ENCODE results near the gene TRAP1. TPM values are rescaled to one million over a fixed set of nuclear protein-coding genes. Genes with fewer than 3 reads are reported as not detected.

Gene TRAP1
- total and polyA plus RNA-seq, 2 experiments from 2014 or later = 143 to 228 TPM

GRCh38 chr16:3722508-3722907, 5.2 kb upstream of the TRAP1 start:
- Mint-ChIP-seq H3K36me3 (ENCODE audit: low read depth) (peaks cover 7% of the 10 kb centered on the region), H3K4me3 (no peak overlapping the region), H3K27me3 (ENCODE audit: insufficient read depth, low read depth, poor library complexity) (peaks cover 18% of the 10 kb centered on the region), H3K9me3 (no peaks in the 10 kb centered on the region), H3K27ac (no peak overlapping the region), H3K4me1 (peaks cover 4% of the 10 kb centered on the region; the same call in 2 of the 3 replicates)
- H4K20me1 ChIP-seq (replicated peaks; ENCODE audit: insufficient read depth) = no peaks in the 10 kb centered on the region
- no peak overlapping the region for H3K27ac ChIP-seq (ENCODE audit: low read depth)
- H3K36me3 ChIP-seq (ENCODE audit: insufficient read depth) = no peaks in the 10 kb centered on the region
- TF ChIP-seq REST (IDR thresholded peaks at IDR 0.05; ENCODE audit: unreplicated experiment) (no peak), JUNB (IDR thresholded peaks at IDR 0.05; ENCODE audit: unreplicated experiment) (no peak)
- DNase-seq (ENCODE audit: low spot score) (no peak), ATAC-seq (no peak)
- 0 out of 2 replicates have a peak, but pooled peaks cover 2% of the 10 kb centered on the region for H3F3A ChIP-seq (replicated peaks; ENCODE audit: low read depth)
- no peaks in the 10 kb centered on the region for H3K79me2 ChIP-seq (replicated peaks; ENCODE audit: insufficient read depth)
- no peak overlapping the region for H3K4me2 ChIP-seq
- H3K9me2 ChIP-seq (ENCODE audit: insufficient read depth) = no peaks in the 10 kb centered on the region
- no peak overlapping the region for H2AFZ ChIP-seq
- no peak overlapping the region for H3K4me3 ChIP-seq
- H3K4me1 ChIP-seq (ENCODE audit: insufficient read depth) = no peaks in the 10 kb centered on the region
- H3K27me3 ChIP-seq (ENCODE audit: insufficient read depth) = no peaks in the 10 kb centered on the region

- H3K27me3 ChIP-seq (ENCODE audit: insufficient read depth) = no peaks in the 10 kb centered on the region
- no peak overlapping the region for H3K27ac ChIP-seq (ENCODE audit: low read depth)
- H3K4me3 ChIP-seq = no peak overlapping the region
- no peak overlapping the region for H2AFZ ChIP-seq
- ATAC-seq (no peak), DNase-seq (ENCODE audit: low spot score) (no peak)
- H3F3A ChIP-seq (replicated peaks; ENCODE audit: low read depth) = 0 out of 2 replicates have a peak, but pooled peaks cover 4% of the 10 kb centered on the region
- H3K27ac Mint-ChIP-seq = no peak overlapping the region
- H4K20me1 ChIP-seq (replicated peaks; ENCODE audit: insufficient read depth) = peaks cover 9% of the 10 kb centered on the region
- H3K36me3 ChIP-seq (ENCODE audit: insufficient read depth) = no peaks in the 10 kb centered on the region
- no peaks in the 10 kb centered on the region for H3K9me2 ChIP-seq (ENCODE audit: insufficient read depth)
- no peak overlapping the region for H3K4me3 Mint-ChIP-seq
- H3K4me1 Mint-ChIP-seq = peaks cover 7% of the 10 kb centered on the region
- no peaks in the 10 kb centered on the region for H3K9me3 Mint-ChIP-seq
- H3K36me3 Mint-ChIP-seq (ENCODE audit: low read depth) = peaks cover 3% of the 10 kb centered on the region; the same call in 2 of the 3 replicates
- peaks cover 14% of the 10 kb centered on the region for H3K27me3 Mint-ChIP-seq (ENCODE audit: insufficient read depth, low read depth, poor library complexity)
- H3K4me1 ChIP-seq (ENCODE audit: insufficient read depth) = peaks cover 12% of the 10 kb centered on the region; the same call in 1 of the 2 replicates
- TF ChIP-seq ZNF114 (CRISPR knock-in tag; IDR thresholded peaks at IDR 0.05) (no peak), ZNF331 (CRISPR knock-in tag; IDR thresholded peaks at IDR 0.05; ENCODE audit: low read depth) (no peak), STAT1 (IDR thresholded peaks at IDR 0.05; ENCODE audit: unreplicated experiment) (no peak)
- H3K79me2 ChIP-seq (replicated peaks; ENCODE audit: insufficient read depth) = peaks cover 17% of the 10 kb centered on the region
- H3K4me2 ChIP-seq = no peak overlapping the region
Measured at GRCh38 chr16:3720418-3720817, 3.1 kb upstream of the TRAP1 start.

GRCh38 chr16:3718628-3719027, 1.3 kb upstream of the TRAP1 start:
- Mint-ChIP-seq H3K27me3 (ENCODE audit: insufficient read depth, low read depth, poor library complexity) (peaks cover 17% of the 10 kb centered on the region), H3K9me3 (no peaks in the 10 kb centered on the region), H3K4me3 (peak overlapping the region; percentile 96; the same call in 2 of the 3 replicates), H3K27ac (no peak overlapping the region), H3K4me1 (peaks cover 19% of the 10 kb centered on the region), H3K36me3 (ENCODE audit: low read depth) (peaks cover 19% of the 10 kb centered on the region)
- H3K4me1 ChIP-seq (ENCODE audit: insufficient read depth) = peaks cover 15% of the 10 kb centered on the region
- H3K79me2 ChIP-seq (replicated peaks; ENCODE audit: insufficient read depth) = peaks cover 35% of the 10 kb centered on the region
- H4K20me1 ChIP-seq (replicated peaks; ENCODE audit: insufficient read depth) = peaks cover 23% of the 10 kb centered on the region
- H3K4me3 ChIP-seq = no peak overlapping the region; the same call in 1 of the 2 replicates
- DNase-seq (ENCODE audit: low spot score) (no peak), ATAC-seq (no peak)
- H3K27me3 ChIP-seq (ENCODE audit: insufficient read depth) = no peaks in the 10 kb centered on the region
- H2AFZ ChIP-seq = no peak overlapping the region
- H3K9me2 ChIP-seq (ENCODE audit: insufficient read depth) = no peaks in the 10 kb centered on the region
- 0 out of 2 replicates have a peak, but pooled peaks cover 7% of the 10 kb centered on the region for H3F3A ChIP-seq (replicated peaks; ENCODE audit: low read depth)
- no peak overlapping the region for H3K27ac ChIP-seq (ENCODE audit: low read depth)
- H3K36me3 ChIP-seq (ENCODE audit: insufficient read depth) = no peaks in the 10 kb centered on the region
- no peak overlapping the region; the same call in 1 of the 2 replicates for H3K4me2 ChIP-seq
- TF ChIP-seq ETS1 (IDR thresholded peaks at IDR 0.05) (no peak), ZNF331 (CRISPR knock-in tag; IDR thresholded peaks at IDR 0.05; ENCODE audit: low read depth) (no peak), EZH2phosphoT487 (IDR thresholded peaks at IDR 0.05; ENCODE audit: unreplicated experiment) (no peak), POLR2AphosphoS5 (IDR thresholded peaks at IDR 0.05; ENCODE audit: low read depth) (no peak), CREB1 (CRISPR knock-in tag; IDR thresholded peaks at IDR 0.05; ENCODE audit: low read depth) (no peak), JUNB (IDR thresholded peaks at IDR 0.05; ENCODE audit: unreplicated experiment) (no peak), NANOG (IDR thresholded peaks at IDR 0.05; ENCODE audit: borderline replicate concordance) (no peak), ZNF114 (CRISPR knock-in tag; IDR thresholded peaks at IDR 0.05) (no peak), REST (IDR thresholded peaks at IDR 0.05; ENCODE audit: unreplicated experiment) (no peak), EZH2 (IDR thresholded peaks at IDR 0.05; ENCODE audit: low read depth, unreplicated experiment) (no peak)
